Prostate gland (tissue), 2 donors: ENCODE results near the gene ZNF343.

Experiments
- POLR2A ChIP-seq: fragments of 450-650 bp; IDR thresholded peaks from one replicate; pipeline ENCODE4 v1.6.1; 2016; ENCODE audit warnings: antibody characterized with exemption, mild to moderate bottlenecking
- TF ChIP-seq, protein P1 (sequence below), 4 experiments: fragments of 200-600 bp in 2 of 4; fragments of 450-650 bp in 2 of 4; sonication (generic) in 2 of 4; IDR thresholded peaks; 1 replicate in 3 of 4; 2 replicates in 1 of 4; pipeline ENCODE4 v1.5.1; 2016 to 2019; ENCODE audit warnings: antibody characterized with exemption in 4 of 4, mild to moderate bottlenecking in 2 of 4, moderate library complexity in 2 of 4

DNA sequence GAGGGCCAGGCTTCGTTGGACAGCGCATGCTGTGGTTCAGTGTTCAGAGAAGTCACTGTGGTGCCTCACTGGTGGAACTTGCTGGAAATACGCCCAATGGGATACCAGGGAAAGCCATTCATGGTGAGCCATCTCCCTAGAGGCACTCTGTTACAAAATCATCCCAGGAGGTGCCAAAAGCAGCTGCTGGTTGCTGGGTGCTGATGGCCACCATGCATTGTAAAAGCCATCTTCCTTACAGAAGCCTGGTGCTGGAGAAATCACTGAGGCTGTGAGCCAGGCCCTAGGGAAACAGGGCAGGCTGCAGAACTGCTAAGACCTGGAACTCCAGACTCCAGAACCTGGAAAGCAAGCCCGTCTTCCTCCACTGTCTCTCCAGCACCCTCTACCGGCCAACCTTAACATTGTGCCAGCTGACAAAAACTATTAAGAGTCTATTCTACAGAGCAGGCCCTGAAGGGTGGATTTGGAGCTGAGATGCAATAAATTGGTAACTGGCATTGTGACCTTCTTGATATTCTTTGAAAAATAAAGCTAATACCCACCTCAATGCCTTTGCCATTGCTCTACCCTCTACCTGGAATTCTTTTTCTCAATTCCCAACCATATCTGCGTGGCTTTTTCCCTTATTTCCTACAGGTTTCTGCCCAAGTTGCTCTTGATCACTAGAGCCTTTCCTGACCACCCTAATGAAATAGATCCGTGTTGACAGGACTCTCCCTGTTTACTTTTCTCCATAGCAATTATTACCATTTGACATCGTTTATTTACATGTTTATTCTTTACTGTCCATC is 56.6 kb downstream of the ZNF343 start:
- TF ChIP-seq, protein P1, sequence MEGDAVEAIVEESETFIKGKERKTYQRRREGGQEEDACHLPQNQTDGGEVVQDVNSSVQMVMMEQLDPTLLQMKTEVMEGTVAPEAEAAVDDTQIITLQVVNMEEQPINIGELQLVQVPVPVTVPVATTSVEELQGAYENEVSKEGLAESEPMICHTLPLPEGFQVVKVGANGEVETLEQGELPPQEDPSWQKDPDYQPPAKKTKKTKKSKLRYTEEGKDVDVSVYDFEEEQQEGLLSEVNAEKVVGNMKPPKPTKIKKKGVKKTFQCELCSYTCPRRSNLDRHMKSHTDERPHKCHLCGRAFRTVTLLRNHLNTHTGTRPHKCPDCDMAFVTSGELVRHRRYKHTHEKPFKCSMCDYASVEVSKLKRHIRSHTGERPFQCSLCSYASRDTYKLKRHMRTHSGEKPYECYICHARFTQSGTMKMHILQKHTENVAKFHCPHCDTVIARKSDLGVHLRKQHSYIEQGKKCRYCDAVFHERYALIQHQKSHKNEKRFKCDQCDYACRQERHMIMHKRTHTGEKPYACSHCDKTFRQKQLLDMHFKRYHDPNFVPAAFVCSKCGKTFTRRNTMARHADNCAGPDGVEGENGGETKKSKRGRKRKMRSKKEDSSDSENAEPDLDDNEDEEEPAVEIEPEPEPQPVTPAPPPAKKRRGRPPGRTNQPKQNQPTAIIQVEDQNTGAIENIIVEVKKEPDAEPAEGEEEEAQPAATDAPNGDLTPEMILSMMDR (IDR thresholded peaks at IDR 0.05), result peak; percentile 50 to 74 (median 60)
- no peak for TF ChIP-seq POLR2A
